ENCODE data around the gene IL15. TPM values are rescaled to one million over a fixed set of nuclear protein-coding genes. Genes with fewer than 3 reads are reported as not detected.

The IL15 gene
- total and polyA plus RNA-seq, 2 of the 4 experiments (the other 2 are of a cell fraction) = 5.0 to 5.2 TPM

DNA sequence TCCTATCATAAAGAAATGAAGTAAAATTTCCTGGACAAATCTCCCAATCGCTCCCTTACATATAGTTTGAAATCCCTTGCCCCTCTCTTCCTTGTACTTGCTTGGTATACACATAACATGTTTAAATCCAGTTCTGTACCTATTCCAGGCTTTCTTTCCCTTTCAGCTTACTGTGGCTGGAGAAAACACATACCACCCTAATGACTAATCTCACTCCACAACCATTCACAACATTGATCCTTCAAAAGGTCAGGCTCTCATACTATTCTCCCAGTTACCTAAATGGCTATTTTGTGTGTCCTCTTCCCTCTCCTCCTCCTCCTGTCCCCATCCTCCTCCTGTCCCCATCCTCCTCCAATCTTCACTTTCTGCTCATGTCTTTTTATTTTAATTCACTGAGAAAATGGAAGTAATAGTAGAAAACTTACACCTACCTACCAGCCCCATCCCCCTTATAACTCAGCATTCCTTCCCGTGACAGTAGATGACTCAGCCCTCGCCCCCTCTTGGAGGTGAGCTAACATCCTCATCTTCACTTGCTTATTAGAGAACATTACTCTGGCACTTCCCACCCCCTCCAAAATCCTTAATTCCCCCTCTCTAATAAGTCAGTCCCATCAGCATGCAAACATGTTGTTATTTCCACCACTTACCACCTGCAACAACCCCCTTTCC is 77.5 kb downstream of the IL15 start:
- H3K9ac ChIP-seq (ENCODE audit: low read depth, low read length) = no peak overlapping the region
- 0 out of 2 replicates have a peak overlapping the region, but pooled peaks have one; percentile 75 for H3K23ac ChIP-seq (ENCODE audit: low read depth, low read length)
- no peak for TF ChIP-seq CEBPB (IDR thresholded peaks at IDR 0.05; ENCODE audit: low read depth, low read length)
- peak; percentile 49; the same call in 1 of the 2 replicates for TF ChIP-seq BHLHE40 (IDR thresholded peaks at IDR 0.05; ENCODE audit: low read depth, low read length)
- H3K4ac ChIP-seq (ENCODE audit: low read depth, low read length) = peak overlapping the region; percentile 79
- H4K5ac ChIP-seq (ENCODE audit: low read depth, low read length) = no peak overlapping the region
- H2AK5ac ChIP-seq (ENCODE audit: low read depth, low read length) = peak overlapping the region; percentile 49
- H3K4me3 ChIP-seq (ENCODE audit: insufficient read depth, low read depth, low read length) = no peak overlapping the region
- ATAC-seq (ENCODE audit: low read depth) (peak; percentile 72), DNase-seq (peak; percentile 72)
- H2AK9ac ChIP-seq (replicated peaks; ENCODE audit: low read depth, low read length, poor library complexity) = no peak overlapping the region
- peak overlapping the region; percentile 2; the same call in 1 of the 2 replicates for H3K4me2 ChIP-seq (ENCODE audit: low read depth, low read length)
- H4K8ac ChIP-seq (ENCODE audit: low read depth in 2 of 2, low read length in 2 of 2) = peak overlapping the region in 1 of 2 experiments; percentile 65; a peak in 2 of 4 replicates
- H2BK20ac ChIP-seq (ENCODE audit: low read depth, low read length) = peak overlapping the region; percentile 78; the same call in 1 of the 2 replicates
- peak overlapping the region; percentile 79; the same call in 1 of the 2 replicates for H2BK120ac ChIP-seq (ENCODE audit: low read depth, low read length)
- no peaks in the 10 kb centered on the region for H4K20me1 ChIP-seq (ENCODE audit: insufficient read depth, low read length)
- peaks cover 0 to 6% of the 10 kb centered on the region in 2 experiments; a peak in 3 of 4 replicates for H3K79me1 ChIP-seq (ENCODE audit: low read depth in 1 of 2, low read length in 2 of 2)
- no peaks in the 10 kb centered on the region for H3K27me3 ChIP-seq (ENCODE audit: control insufficient read depth, insufficient read depth, low read length)
- H3K56ac ChIP-seq (ENCODE audit: extremely low read depth, insufficient read depth, low read length) = no peak overlapping the region
- peaks cover 8% of the 10 kb centered on the region for H3K9me1 ChIP-seq (ENCODE audit: insufficient read depth, low read length)
- peaks cover 9% of the 10 kb centered on the region for H3K4me1 ChIP-seq (ENCODE audit: control insufficient read depth, insufficient read depth, low read length)
- no peak overlapping the region for H3K27ac ChIP-seq (ENCODE audit: insufficient read depth, low read length)
- intact Hi-C loops (cut with micrococcal nuclease) (loop anchor here (5.0 to 10.0 kb wide), 2 partner anchors 492 to 559 kb away; partner anchors contain the start of gene ZNF330), in situ Hi-C loops (cut with MboI; ENCODE audit: low sequenced_read_pairs) (no loop called here), dilution Hi-C loops (cut with HindIII; ENCODE audit: low sequenced_read_pairs, unreplicated experiment) (no loop called here)
- BruUV-seq (replicated peaks) = no TSS peak
- POLR2A ChIA-PET (ENCODE audit: unreplicated experiment) = no interaction called here
- H3K14ac ChIP-seq (replicated peaks; ENCODE audit: low read depth, low read length) = peak overlapping the region; percentile 82
- peak overlapping the region; percentile 38; the same call in 1 of the 2 replicates for H4K91ac ChIP-seq (ENCODE audit: insufficient read depth, low read depth, low read length)
- 0% methylated on average over 1 of the region's 3 CpGs; no CpG with 5 or more reads in 1 of the 2 experiments for WGBS, 2 experiments (ENCODE audit: extremely low coverage in 2 of 2, insufficient read length in 1 of 2)
- H3K9me3 ChIP-seq (ENCODE audit: control insufficient read depth, insufficient read depth, low read length) = peaks cover 2% of the 10 kb centered on the region
- CTCF ChIA-PET = no interaction called here
- H2BK15ac ChIP-seq (ENCODE audit: low read depth, low read length) = peak overlapping the region; percentile 63; the same call in 1 of the 3 replicates
- peak overlapping the region; percentile 11; the same call in 1 of the 2 replicates for H3K18ac ChIP-seq (ENCODE audit: low read depth, low read length)
- peak overlapping the region; percentile 49 for H2BK5ac ChIP-seq (ENCODE audit: low read depth, low read length, poor library complexity, severe bottlenecking)
- no peak overlapping the region for H2AFZ ChIP-seq (replicated peaks; ENCODE audit: low read length, poor library complexity)
- H3K36me3 ChIP-seq (ENCODE audit: control insufficient read depth, insufficient read depth, low read length) = no peaks in the 10 kb centered on the region

Data from IMR-90 (cell line).